GM23248 (cell line): ENCODE results near the gene PPM1H. TPM values are rescaled to one million over a fixed set of nuclear protein-coding genes. Genes with fewer than 3 reads are reported as not detected.

ENCODE experiments used
- DNase-seq: peaks from one replicate; pipeline ENCODE4 v3.0.0-alpha.2; 2015
- H2AFZ ChIP-seq: fragments of 200-600 bp; sonication (generic); 2 replicates; pipeline ENCODE4 v1.6.1; 2016; ENCODE audit warnings: antibody characterized with exemption
- H3F3A ChIP-seq: fragments of 200-600 bp; sonication (generic); 2 replicates; pipeline ENCODE4 v1.6.1; 2016; ENCODE audit warnings: mild to moderate bottlenecking, antibody characterized with exemption, mixed run types; ENCODE audit not compliant: insufficient read depth
- H3K27ac ChIP-seq: fragments of 200-600 bp; sonication (generic); 2 replicates; pipeline ENCODE4 v1.5.1; 2016; ENCODE audit warnings: mild to moderate bottlenecking
- H3K27me3 ChIP-seq: fragments of 200-600 bp; sonication (generic); replicated peaks from 2 replicates; pipeline ENCODE4 v1.6.1; 2016; ENCODE audit warnings: mild to moderate bottlenecking; ENCODE audit not compliant: insufficient read depth
- H3K36me3 ChIP-seq: fragments of 200-600 bp; sonication (generic); 2 replicates; pipeline ENCODE4 v1.6.1; 2016; ENCODE audit warnings: low read depth, mild to moderate bottlenecking
- H3K4me1 ChIP-seq: fragments of 200-600 bp; sonication (generic); 2 replicates; pipeline ENCODE4 v1.6.1; 2016; ENCODE audit warnings: mild to moderate bottlenecking; ENCODE audit not compliant: insufficient read depth
- H3K4me2 ChIP-seq: fragments of 200-600 bp; sonication (generic); one replicate; pipeline ENCODE4 v1.6.1; 2016; ENCODE audit warnings: mild to moderate bottlenecking; ENCODE audit not compliant: unreplicated experiment
- H3K4me3 ChIP-seq: fragments of 200-600 bp; sonication (generic); 2 replicates; pipeline ENCODE4 v1.5.1; 2016; ENCODE audit warnings: mild to moderate bottlenecking
- H3K79me2 ChIP-seq: fragments of 200-600 bp; sonication (generic); 2 replicates; pipeline ENCODE4 v1.6.1; 2016; ENCODE audit warnings: mild to moderate bottlenecking; ENCODE audit not compliant: insufficient read depth
- H3K9ac ChIP-seq: fragments of 200-600 bp; sonication (generic); 2 replicates; pipeline ENCODE4 v1.6.1; 2016; ENCODE audit warnings: mild to moderate bottlenecking
- H3K9me2 ChIP-seq: fragments of 200-600 bp; sonication (generic); 2 replicates; pipeline ENCODE4 v1.6.1; 2016; ENCODE audit warnings: mixed run types, mild to moderate bottlenecking, moderate library complexity; ENCODE audit not compliant: insufficient read depth
- H3K9me3 ChIP-seq: fragments of 200-600 bp; sonication (generic); one replicate; pipeline ENCODE4 v1.6.1; 2017; ENCODE audit warnings: low read depth
- H4K20me1 ChIP-seq: fragments of 200-600 bp; sonication (generic); 2 replicates; pipeline ENCODE4 v1.6.0; 2016; ENCODE audit not compliant: insufficient read depth
- EZH2 ChIP-seq: fragments of 200-600 bp; sonication (generic); IDR thresholded peaks from 2 replicates; pipeline ENCODE4 v1.6.1; 2018; ENCODE audit warnings: antibody characterized with exemption, mild to moderate bottlenecking; ENCODE audit not compliant: insufficient read depth, poor library complexity, severe bottlenecking
- EZH2phosphoT487 ChIP-seq: fragments of 200-600 bp; sonication (generic); IDR thresholded peaks from 2 replicates; pipeline ENCODE4 v1.6.1; 2018; ENCODE audit warnings: antibody characterized with exemption, moderate library complexity, mild to moderate bottlenecking, low read depth; ENCODE audit not compliant: insufficient read depth
- WGBS, 2 experiments: methylation state at CpG; one replicate each; pipeline ENCODE4 v1.1.6; 2015 to 2017; ENCODE audit warnings: low lambda C conversion rate in 2 of 2, low coverage in 1 of 2; ENCODE audit errors: missing lambda C conversion rate in 2 of 2; 5-methylcytosine and 5-hydroxymethylcytosine counted together
- in situ Hi-C: fragments of 300-500 bp; cut with MboI; formaldehyde crosslinking; loops from 2 replicates; pipeline ENCODE4 v1.15.0; 2020
- polyA plus RNA-seq: library from polyadenylated mRNA; unstranded; fragments of >200 nt; fragmentation: Nextera tagmentation; extraction: Ambion mirVana; gene quantifications from 2 replicates; pipeline ENCODE4 v1.2.1, GENCODE V29; 2016
- total RNA-seq: library from RNA; depleted of rRNA; stranded (reverse); fragments of >200 nt; shearing (Covaris generic); gene quantifications from 2 replicates; pipeline ENCODE4 v1.2.3, GENCODE V29; 2014

PPM1H gene
- total and polyA plus RNA-seq, 2 experiments from 2014 or later = 0.13 to 1.2 TPM

DNA sequence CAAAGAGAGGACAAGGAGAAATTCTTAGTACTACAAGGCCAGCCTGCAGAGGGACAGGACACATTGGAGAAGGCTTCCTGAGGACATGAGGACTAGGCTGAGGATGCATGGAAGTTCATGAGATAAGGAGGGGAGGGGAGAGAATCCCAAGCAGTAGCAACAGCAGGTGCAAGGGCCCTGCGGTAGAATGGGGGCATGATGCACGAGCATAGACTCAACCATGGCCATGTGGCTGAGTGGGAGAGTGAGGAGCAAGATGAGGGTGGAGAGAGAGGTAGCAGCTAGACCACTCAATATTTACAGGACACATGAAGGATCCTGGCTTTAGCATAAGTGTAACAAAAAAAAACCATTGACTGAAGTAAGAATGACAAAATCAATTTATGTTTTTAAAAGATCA, 128.1 kb downstream of the PPM1H start:
- H3K9ac ChIP-seq = no peak overlapping the region
- no peaks in the 10 kb centered on the region for H3K9me3 ChIP-seq
- H2AFZ ChIP-seq = no peak overlapping the region
- DNase-seq = no peak
- no peaks in the 10 kb centered on the region for H3K9me2 ChIP-seq
- no peaks in the 10 kb centered on the region for H3K27me3 ChIP-seq
- H3K4me3 ChIP-seq = no peak overlapping the region
- in situ Hi-C loops = loop anchor here (10.0 kb wide), 1 partner anchor 372 kb away; no protein-coding TSS in a partner anchor
- no peaks in the 10 kb centered on the region for H3K4me1 ChIP-seq
- 69 to 70% methylated on average over 2 of the region's 2 CpGs for WGBS, 2 experiments
- no peaks in the 10 kb centered on the region for H3F3A ChIP-seq
- no peak for TF ChIP-seq EZH2phosphoT487
- TF ChIP-seq EZH2 = no peak
- H3K27ac ChIP-seq = no peak overlapping the region
- no peaks in the 10 kb centered on the region for H3K36me3 ChIP-seq
- no peaks in the 10 kb centered on the region for H4K20me1 ChIP-seq
- no peaks in the 10 kb centered on the region for H3K79me2 ChIP-seq
- H3K4me2 ChIP-seq = no peak overlapping the region

DNA sequence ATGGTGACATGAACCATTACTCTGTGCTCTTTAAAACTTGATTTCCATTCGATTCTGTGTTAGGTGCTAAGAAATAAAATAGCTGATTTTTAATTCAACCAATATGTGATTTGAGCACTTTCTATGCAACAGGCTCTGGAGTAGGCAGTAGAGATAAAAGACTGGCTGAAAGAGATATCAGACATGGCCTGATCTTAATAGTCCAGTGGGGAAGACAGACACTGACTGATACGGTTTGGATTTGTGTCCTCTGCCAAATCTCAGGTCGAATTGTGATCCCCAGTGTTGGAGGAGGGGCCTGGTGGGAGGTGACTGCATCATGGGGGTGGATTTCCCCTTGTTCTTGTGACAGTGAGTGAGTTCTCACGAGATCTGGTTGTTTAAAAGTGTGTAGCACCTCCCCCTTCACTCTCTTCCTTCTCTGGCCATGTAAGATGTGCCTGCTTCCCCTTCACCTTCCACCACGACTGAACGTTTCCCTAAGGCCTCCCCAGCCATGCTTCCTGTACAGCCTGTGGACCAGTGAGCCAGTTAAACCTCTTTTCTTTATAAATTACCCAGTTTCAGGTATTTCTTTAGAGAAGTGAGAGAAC, 128.6 kb downstream of the PPM1H start:
- Histone ChIP-seq H3K27me3 (no peaks in the 10 kb centered on the region), H3K27ac (no peak overlapping the region), H3K79me2 (no peaks in the 10 kb centered on the region), H2AFZ (no peak overlapping the region), H3K36me3 (no peaks in the 10 kb centered on the region), H3K4me1 (no peaks in the 10 kb centered on the region), H4K20me1 (no peaks in the 10 kb centered on the region), H3K4me2 (no peak overlapping the region), H3K9me2 (no peaks in the 10 kb centered on the region), H3K4me3 (no peak overlapping the region), H3K9ac (no peak overlapping the region), H3K9me3 (no peaks in the 10 kb centered on the region), H3F3A (no peaks in the 10 kb centered on the region)
- DNase-seq = no peak
- whole genome bisulfite sequencing, 2 experiments = 68 to 72% methylated on average over 6 of the region's 6 CpGs
- TF ChIP-seq EZH2 (no peak), EZH2phosphoT487 (no peak)
- in situ Hi-C loops = loop anchor here (10.0 kb wide), 1 partner anchor 372 kb away; no protein-coding TSS in a partner anchor

DNA sequence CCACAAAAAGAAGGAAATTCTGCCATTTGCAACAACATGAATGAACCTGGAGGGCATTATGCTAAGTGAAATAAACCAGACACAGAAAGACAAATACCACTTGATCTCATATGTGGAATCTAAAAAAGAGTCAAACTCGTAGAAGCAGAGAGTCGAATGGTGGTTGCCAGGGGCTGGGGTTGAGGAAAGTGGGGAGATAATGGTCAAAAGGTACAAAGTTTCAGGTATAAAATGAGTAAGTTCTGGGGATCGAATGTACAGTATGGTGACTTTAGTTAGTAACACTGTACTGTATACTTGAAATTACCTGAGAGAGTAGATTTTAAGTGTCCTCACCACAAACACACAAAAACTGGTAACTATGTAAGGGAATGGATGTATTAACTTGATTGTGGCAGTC, 129.4 kb downstream of the PPM1H start:
- no peak overlapping the region for H3K4me3 ChIP-seq
- no peaks in the 10 kb centered on the region for H3F3A ChIP-seq
- no peaks in the 10 kb centered on the region for H3K79me2 ChIP-seq
- H3K27me3 ChIP-seq = no peaks in the 10 kb centered on the region
- H3K9me3 ChIP-seq = no peaks in the 10 kb centered on the region
- no peaks in the 10 kb centered on the region for H3K4me1 ChIP-seq
- no peak overlapping the region for H3K9ac ChIP-seq
- no peak for TF ChIP-seq EZH2
- TF ChIP-seq EZH2phosphoT487 = no peak
- H2AFZ ChIP-seq = no peak overlapping the region
- in situ Hi-C loops = loop anchor here (10.0 kb wide), 1 partner anchor 371 kb away; no protein-coding TSS in a partner anchor
- no peaks in the 10 kb centered on the region for H3K9me2 ChIP-seq
- no peaks in the 10 kb centered on the region for H4K20me1 ChIP-seq
- H3K36me3 ChIP-seq = no peaks in the 10 kb centered on the region
- no peak overlapping the region for H3K27ac ChIP-seq
- H3K4me2 ChIP-seq = no peak overlapping the region
- no peak for DNase-seq
- 36 to 46% methylated on average over 3 of the region's 3 CpGs for WGBS, 2 experiments

DNA sequence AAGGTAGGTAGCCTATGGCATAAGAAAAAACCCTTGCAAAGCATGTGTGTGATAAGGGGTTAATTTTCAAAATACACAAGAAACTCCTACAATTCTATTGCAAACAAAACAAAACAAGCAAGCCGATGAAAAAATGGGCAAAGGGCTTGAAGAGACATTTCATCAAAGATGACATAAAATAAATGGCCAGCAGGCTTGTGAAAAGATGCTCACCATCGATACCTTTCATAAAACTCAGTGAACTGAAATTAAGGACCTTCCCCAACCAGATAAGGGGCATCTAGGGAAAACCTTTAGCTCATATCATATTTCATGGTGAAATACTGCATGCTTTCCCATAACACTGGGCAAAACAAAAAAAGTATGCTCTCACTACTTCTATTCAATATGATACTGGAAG, 131.2 kb downstream of the PPM1H start:
- Histone ChIP-seq H3K9ac (no peak overlapping the region), H3K27ac (no peak overlapping the region), H3K4me1 (no peaks in the 10 kb centered on the region), H3K36me3 (no peaks in the 10 kb centered on the region), H3K79me2 (no peaks in the 10 kb centered on the region), H2AFZ (no peak overlapping the region), H3K4me3 (no peak overlapping the region), H3K9me2 (no peaks in the 10 kb centered on the region), H3K9me3 (no peaks in the 10 kb centered on the region), H4K20me1 (no peaks in the 10 kb centered on the region), H3K4me2 (no peak overlapping the region), H3K27me3 (no peaks in the 10 kb centered on the region), H3F3A (no peaks in the 10 kb centered on the region; the same call in 1 of the 2 replicates)
- TF ChIP-seq EZH2phosphoT487 (no peak), EZH2 (no peak)
- in situ Hi-C loops = loop anchor here (10.0 kb wide), 1 partner anchor 369 kb away; no protein-coding TSS in a partner anchor
- DNase-seq = no peak
- WGBS, 2 experiments = 95 to 97% methylated on average over 2 of the region's 2 CpGs

DNA sequence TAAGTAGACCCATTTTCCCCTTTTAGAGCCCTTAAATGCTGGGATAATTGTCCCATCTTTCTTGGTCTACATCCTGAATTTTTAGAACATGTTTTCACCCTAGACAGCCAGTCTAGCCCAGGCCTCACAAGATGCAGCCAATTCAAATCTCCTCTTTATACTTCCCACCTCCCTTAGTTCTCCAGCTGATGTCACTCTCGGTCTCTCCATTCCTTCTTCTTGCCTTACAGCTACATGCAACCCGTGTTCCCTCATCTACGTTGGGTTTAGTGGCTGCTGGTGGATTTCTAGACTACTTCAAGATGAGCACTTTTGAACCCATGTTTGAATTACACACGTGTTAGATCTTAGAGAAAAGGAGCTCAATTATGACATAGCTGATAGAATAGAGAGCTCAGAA, 132.0 kb downstream of the PPM1H start:
- Histone ChIP-seq H3K9me2 (no peaks in the 10 kb centered on the region), H3K4me3 (no peak overlapping the region), H3K36me3 (no peaks in the 10 kb centered on the region), H3K9me3 (no peaks in the 10 kb centered on the region), H3K27ac (no peak overlapping the region), H3K79me2 (no peaks in the 10 kb centered on the region), H3K27me3 (no peaks in the 10 kb centered on the region), H3F3A (no peaks in the 10 kb centered on the region; the same call in 1 of the 2 replicates), H3K9ac (no peak overlapping the region), H4K20me1 (no peaks in the 10 kb centered on the region), H2AFZ (no peak overlapping the region), H3K4me2 (no peak overlapping the region), H3K4me1 (no peaks in the 10 kb centered on the region)
- 75 to 78% methylated on average over 4 of the region's 4 CpGs for WGBS, 2 experiments
- in situ Hi-C loops = loop anchor here (10.0 kb wide), 1 partner anchor 368 kb away; no protein-coding TSS in a partner anchor
- no peak for DNase-seq
- TF ChIP-seq EZH2phosphoT487 (no peak), EZH2 (no peak)
